ENCODE measurements around the gene GRIN2C.
"Not testable (repeated sequence)": the region's sequence is repeated elsewhere in the genome, so short reads cannot be mapped to it uniquely, and the experiment has no call there.

The GRIN2C gene

GRCh38 chr17:74870028-74870427 is 10.3 kb upstream of the GRIN2C start:
- H3K4me1 ChIP-seq (ENCODE audit: insufficient read depth, low read length); H3K4me3 ChIP-seq (ENCODE audit: low read length); H3K27ac ChIP-seq (ENCODE audit: low read length); H3K9ac ChIP-seq (ENCODE audit: low read depth, low read length); H3K27me3 ChIP-seq (ENCODE audit: insufficient read depth, low read length); H3K9me3 ChIP-seq (ENCODE audit: insufficient read depth, low read depth, low read length); H3K36me3 ChIP-seq (ENCODE audit: insufficient read depth, low read depth, low read length): not testable (repeated sequence)

GRCh38 chr17:74868908-74869255 is 9.2 kb upstream of the GRIN2C start:
- Histone ChIP-seq H3K27ac (ENCODE audit: low read length) (no peak overlapping the region), H3K4me3 (ENCODE audit: low read length) (no peak overlapping the region), H3K36me3 (ENCODE audit: insufficient read depth, low read depth, low read length) (peaks cover 3% of the 10 kb centered on the region; the same call in 1 of the 2 replicates), H3K4me1 (ENCODE audit: insufficient read depth, low read length) (peaks cover 1% of the 10 kb centered on the region; the same call in 1 of the 2 replicates), H3K9me3 (ENCODE audit: insufficient read depth, low read depth, low read length) (no peaks in the 10 kb centered on the region), H3K9ac (ENCODE audit: low read depth, low read length) (no peak overlapping the region), H3K27me3 (ENCODE audit: insufficient read depth, low read length) (no peaks in the 10 kb centered on the region; the same call in 1 of the 2 replicates)

GRCh38 chr17:74868251-74868907 is 8.7 kb upstream of the GRIN2C start:
- H3K27ac ChIP-seq (ENCODE audit: low read length): no peak overlapping the region
- H3K27me3 ChIP-seq (ENCODE audit: insufficient read depth, low read length): no peaks in the 10 kb centered on the region; the same call in 1 of the 2 replicates

GRCh38 chr17:74866198-74866835 is 6.6 kb upstream of the GRIN2C start:
- H3K36me3 ChIP-seq (ENCODE audit: insufficient read depth, low read depth, low read length): peaks cover 8% of the 10 kb centered on the region; the same call in 1 of the 2 replicates
- H3K4me1 ChIP-seq (ENCODE audit: insufficient read depth, low read length): no peaks in the 10 kb centered on the region
- H3K27ac ChIP-seq (ENCODE audit: low read length): no peak overlapping the region
- no peaks in the 10 kb centered on the region for H3K9me3 ChIP-seq (ENCODE audit: insufficient read depth, low read depth, low read length)
- no peak overlapping the region for H3K4me3 ChIP-seq (ENCODE audit: low read length)
- H3K9ac ChIP-seq (ENCODE audit: low read depth, low read length): no peak overlapping the region
- peaks cover 12% of the 10 kb centered on the region for H3K27me3 ChIP-seq (ENCODE audit: insufficient read depth, low read length)

More at GRCh38 chr17:74868251-74868907, 8.7 kb upstream of the GRIN2C start:
- peaks cover 3% of the 10 kb centered on the region; the same call in 1 of the 2 replicates for H3K36me3 ChIP-seq (ENCODE audit: insufficient read depth, low read depth, low read length)
- no peak overlapping the region for H3K4me3 ChIP-seq (ENCODE audit: low read length)
- no peaks in the 10 kb centered on the region for H3K4me1 ChIP-seq (ENCODE audit: insufficient read depth, low read length)
- no peak overlapping the region for H3K9ac ChIP-seq (ENCODE audit: low read depth, low read length)
- no peaks in the 10 kb centered on the region for H3K9me3 ChIP-seq (ENCODE audit: insufficient read depth, low read depth, low read length)

- Histone ChIP-seq H3K9ac (ENCODE audit: low read depth, low read length) (no peak overlapping the region), H3K27me3 (ENCODE audit: insufficient read depth, low read length) (peaks cover 18% of the 10 kb centered on the region), H3K27ac (ENCODE audit: low read length) (no peak overlapping the region), H3K4me1 (ENCODE audit: insufficient read depth, low read length) (no peaks in the 10 kb centered on the region), H3K36me3 (ENCODE audit: insufficient read depth, low read depth, low read length) (peaks cover 8% of the 10 kb centered on the region; the same call in 1 of the 2 replicates), H3K4me3 (ENCODE audit: low read length) (no peak overlapping the region), H3K9me3 (ENCODE audit: insufficient read depth, low read depth, low read length) (no peaks in the 10 kb centered on the region)
Observed at GRCh38 chr17:74865504-74866197, 6.0 kb upstream of the GRIN2C start.

GRCh38 chr17:74864866-74865395 is 5.2 kb upstream of the GRIN2C start:
- H3K27me3 ChIP-seq (ENCODE audit: insufficient read depth, low read length): peaks cover 25% of the 10 kb centered on the region
- no peak overlapping the region for H3K4me3 ChIP-seq (ENCODE audit: low read length)
- H3K9ac ChIP-seq (ENCODE audit: low read depth, low read length): no peak overlapping the region
- H3K4me1 ChIP-seq (ENCODE audit: insufficient read depth, low read length): no peaks in the 10 kb centered on the region
- no peaks in the 10 kb centered on the region for H3K9me3 ChIP-seq (ENCODE audit: insufficient read depth, low read depth, low read length)
- H3K36me3 ChIP-seq (ENCODE audit: insufficient read depth, low read depth, low read length): peaks cover 8% of the 10 kb centered on the region; the same call in 1 of the 2 replicates
- H3K27ac ChIP-seq (ENCODE audit: low read length): no peak overlapping the region

GRCh38 chr17:74864297-74864865 is 4.7 kb upstream of the GRIN2C start:
- no peaks in the 10 kb centered on the region for H3K4me1 ChIP-seq (ENCODE audit: insufficient read depth, low read length)

GRCh38 chr17:74863420-74864296 is 4.0 kb upstream of the GRIN2C start:
- H3K36me3 ChIP-seq (ENCODE audit: insufficient read depth, low read depth, low read length): peaks cover 4% of the 10 kb centered on the region; the same call in 1 of the 2 replicates
- no peaks in the 10 kb centered on the region for H3K9me3 ChIP-seq (ENCODE audit: insufficient read depth, low read depth, low read length)
- H3K27ac ChIP-seq (ENCODE audit: low read length): no peak overlapping the region
- no peaks in the 10 kb centered on the region for H3K4me1 ChIP-seq (ENCODE audit: insufficient read depth, low read length)
- H3K9ac ChIP-seq (ENCODE audit: low read depth, low read length): no peak overlapping the region
- peaks cover 38% of the 10 kb centered on the region for H3K27me3 ChIP-seq (ENCODE audit: insufficient read depth, low read length)
- H3K4me3 ChIP-seq (ENCODE audit: low read length): no peak overlapping the region

More at GRCh38 chr17:74864297-74864865, 4.7 kb upstream of the GRIN2C start:
- no peak overlapping the region for H3K9ac ChIP-seq (ENCODE audit: low read depth, low read length)
- peaks cover 4% of the 10 kb centered on the region; the same call in 1 of the 2 replicates for H3K36me3 ChIP-seq (ENCODE audit: insufficient read depth, low read depth, low read length)
- peaks cover 31% of the 10 kb centered on the region for H3K27me3 ChIP-seq (ENCODE audit: insufficient read depth, low read length)
- no peak overlapping the region for H3K27ac ChIP-seq (ENCODE audit: low read length)
- H3K4me3 ChIP-seq (ENCODE audit: low read length): no peak overlapping the region
- no peaks in the 10 kb centered on the region for H3K9me3 ChIP-seq (ENCODE audit: insufficient read depth, low read depth, low read length)

GRCh38 chr17:74862919-74863318 is 3.2 kb upstream of the GRIN2C start:
- peaks cover 46% of the 10 kb centered on the region for H3K27me3 ChIP-seq (ENCODE audit: insufficient read depth, low read length)
- no peak overlapping the region for H3K27ac ChIP-seq (ENCODE audit: low read length)
- no peaks in the 10 kb centered on the region for H3K9me3 ChIP-seq (ENCODE audit: insufficient read depth, low read depth, low read length)
- H3K9ac ChIP-seq (ENCODE audit: low read depth, low read length): no peak overlapping the region
- H3K4me3 ChIP-seq (ENCODE audit: low read length): no peak overlapping the region
- H3K36me3 ChIP-seq (ENCODE audit: insufficient read depth, low read depth, low read length): peaks cover 4% of the 10 kb centered on the region; the same call in 1 of the 2 replicates
- H3K4me1 ChIP-seq (ENCODE audit: insufficient read depth, low read length): no peaks in the 10 kb centered on the region

- H3K9ac ChIP-seq (ENCODE audit: low read depth, low read length): no peak overlapping the region
- H3K27ac ChIP-seq (ENCODE audit: low read length): no peak overlapping the region
- peaks cover 52% of the 10 kb centered on the region for H3K27me3 ChIP-seq (ENCODE audit: insufficient read depth, low read length)
- peaks cover 4% of the 10 kb centered on the region; the same call in 1 of the 2 replicates for H3K36me3 ChIP-seq (ENCODE audit: insufficient read depth, low read depth, low read length)
- H3K4me3 ChIP-seq (ENCODE audit: low read length): peak overlapping the region; percentile 44; the same call in 1 of the 2 replicates
- H3K9me3 ChIP-seq (ENCODE audit: insufficient read depth, low read depth, low read length): no peaks in the 10 kb centered on the region
- no peaks in the 10 kb centered on the region for H3K4me1 ChIP-seq (ENCODE audit: insufficient read depth, low read length)
Observed at GRCh38 chr17:74862108-74862901, 2.6 kb upstream of the GRIN2C start.
